ENCODE measurements around the gene RANBP10. TPM values are rescaled to one million over a fixed set of nuclear protein-coding genes. Genes with fewer than 3 reads are reported as not detected.

The RANBP10 gene
- total and polyA plus RNA-seq, 2 of the 13 experiments (the other 11 are each of a cell fraction or from before 2014, with no cell fraction given) = 9.2 to 22.7 TPM

GRCh38 chr16:67805718-67806427 lies 487 bp downstream of the RANBP10 start (continued):
- TF ChIP-seq ZNF276 (CRISPR knock-in tag; IDR thresholded peaks at IDR 0.05; ENCODE audit: low read depth) (no peak; the same call in 1 of the 2 replicates), CAMTA2 (CRISPR knock-in tag; IDR thresholded peaks at IDR 0.05; ENCODE audit: borderline replicate concordance) (0 out of 2 replicates have a peak, but pooled peaks have one; percentile 32), BCL6 (CRISPR knock-in tag; IDR thresholded peaks at IDR 0.05) (no peak), ESRRA (CRISPR knock-in tag; IDR thresholded peaks at IDR 0.05; ENCODE audit: low read depth) (peak; percentile 12; the same call in 1 of the 2 replicates), ZBTB39 (CRISPR knock-in tag; IDR thresholded peaks at IDR 0.05) (peak; percentile 37; the same call in 1 of the 2 replicates), BORCS8-MEF2B (CRISPR knock-in tag; IDR thresholded peaks at IDR 0.05) (peak; percentile 33; the same call in 1 of the 2 replicates), HNF1A (IDR thresholded peaks at IDR 0.05; ENCODE audit: low read depth) (no peak), HNF1A (CRISPR knock-in tag; IDR thresholded peaks at IDR 0.05; ENCODE audit: borderline replicate concordance) (no peak), MXI1 (IDR thresholded peaks at IDR 0.05; ENCODE audit: borderline replicate concordance, low read depth, low read length) (no peak), NFKB2 (CRISPR knock-in tag; IDR thresholded peaks at IDR 0.05; ENCODE audit: borderline replicate concordance) (no peak), MBNL3 (CRISPR knock-in tag; conservative IDR thresholded peaks at IDR 0.05) (no peak), ZNF776 (CRISPR knock-in tag; IDR thresholded peaks at IDR 0.05) (peak; percentile 75; the same call in 1 of the 2 replicates), ARNTL (CRISPR knock-in tag; IDR thresholded peaks at IDR 0.05) (0 out of 2 replicates have a peak, but pooled peaks have one; percentile 18), TBX3 (IDR thresholded peaks at IDR 0.05; ENCODE audit: borderline replicate concordance) (no peak), ZNF383 (CRISPR knock-in tag; IDR thresholded peaks at IDR 0.05; ENCODE audit: borderline replicate concordance) (no peak), ZBTB34 (CRISPR knock-in tag; IDR thresholded peaks at IDR 0.05) (no peak)

All from HepG2 (cell line).